ENCODE data around the gene GNAT3.
A peak's percentile ranks its signal among the peaks of the same experiment; 100 is the strongest.

Gene GNAT3

GRCh38 chr7:80460857-80461256, 51.0 kb downstream of the GNAT3 start:
- no peak for DNase-seq

GRCh38 chr7:80459776-80460510, 51.9 kb downstream of the GNAT3 start:
- no peak for DNase-seq

- DNase-seq, result no peak
These were observed 52.8 kb downstream of the GNAT3 start for GRCh38 chr7:80458822-80459725.

GRCh38 chr7:80453699-80454340, 58.0 kb downstream of the GNAT3 start:
- no peak for DNase-seq

- no peak for DNase-seq
These were observed 61.1 kb downstream of the GNAT3 start for GRCh38 chr7:80450621-80451308.

- DNase-seq, result no peak
These were observed 62.0 kb downstream of the GNAT3 start for GRCh38 chr7:80449836-80450235.

GRCh38 chr7:80445351-80445750, 66.5 kb downstream of the GNAT3 start:
- no peak for DNase-seq

- no peak for DNase-seq
These were observed 67.1 kb downstream of the GNAT3 start for GRCh38 chr7:80444811-80445210.

GRCh38 chr7:80443325-80443724, 68.5 kb downstream of the GNAT3 start:
- DNase-seq, result no peak

- DNase-seq, result no peak
These were observed 71.0 kb downstream of the GNAT3 start for GRCh38 chr7:80440883-80441282.

- no peak for DNase-seq
These were observed 71.7 kb downstream of the GNAT3 start for GRCh38 chr7:80439894-80440821.

GRCh38 chr7:80435521-80435920, 76.3 kb downstream of the GNAT3 start:
- DNase-seq, result no peak

GRCh38 chr7:80434047-80434446, 77.8 kb downstream of the GNAT3 start:
- DNase-seq, result no peak

GRCh38 chr7:80432166-80432565, 79.7 kb downstream of the GNAT3 start:
- no peak for DNase-seq

- DNase-seq, result no peak
These were observed 82.7 kb downstream of the GNAT3 start for GRCh38 chr7:80429181-80429580.

- DNase-seq, result peak; percentile 35
These were observed 83.5 kb downstream of the GNAT3 start for GRCh38 chr7:80428161-80429054.

GRCh38 chr7:80427218-80427617, 84.6 kb downstream of the GNAT3 start:
- no peak for DNase-seq

- DNase-seq, result no peak
These were observed 91.0 kb downstream of the GNAT3 start for GRCh38 chr7:80420876-80421275.

GRCh38 chr7:80417211-80417793, 94.6 kb downstream of the GNAT3 start:
- no peak for DNase-seq

GRCh38 chr7:80415522-80415921, 96.3 kb downstream of the GNAT3 start:
- no peak for DNase-seq

Data from DMS153 (cell line).